ENCODE data around the gene POU2F2.

GRCh38 chr19:42125536-42125935, 6.7 kb downstream of the POU2F2 start:
- TF ChIP-seq CTCF (IDR thresholded peaks at IDR 0.05): no peak
- TF ChIP-seq POLR2A (IDR thresholded peaks at IDR 0.05): no peak

All from adrenal gland (tissue), 5 donors.